Measurements from ENCODE around the gene PGD. TPM values are rescaled to one million over a fixed set of nuclear protein-coding genes. Genes with fewer than 3 reads are reported as not detected.

PGD gene
- polyA plus RNA-seq, 1 experiment: 78.3 TPM

- ChIA-PET CTCF (interaction anchor here (0.6 to 4.6 kb wide), 11 partner anchors 10 to 557 kb away, joined by 3 to 20 read pairs (median 4); partner anchors contain the start of gene CENPS), POLR2A (interaction anchor here (1.8 kb wide), 1 partner anchor 12 kb away, joined by 9 read pairs; the partner anchor contains the start of gene PGD)
- H3K4me3 ChIP-seq (ENCODE audit: low read depth, low read length): no peak overlapping the region
- no peaks in the 10 kb centered on the region for H3K27me3 ChIP-seq (ENCODE audit: control insufficient read depth, insufficient read depth, low read length)
- TF ChIP-seq CTCF (IDR thresholded peaks at IDR 0.05; ENCODE audit: insufficient read depth, low read depth, low read length): no peak
- no peak for DNase-seq (ENCODE audit: low read depth)
- H3K36me3 ChIP-seq (ENCODE audit: control insufficient read depth, insufficient read depth, low read length): peaks cover 2% of the 10 kb centered on the region; the same call in 1 of the 2 replicates
These were observed 11.8 kb upstream of the PGD start for GRCh38 chr1:10386761-10387676.

GRCh38 chr1:10387677-10388386, 11.0 kb upstream of the PGD start:
- H3K36me3 ChIP-seq (ENCODE audit: control insufficient read depth, insufficient read depth, low read length): peaks cover 2% of the 10 kb centered on the region; the same call in 1 of the 2 replicates
- POLR2A ChIA-PET: interaction anchor here (1.8 kb wide), 1 partner anchor 12 kb away, joined by 9 read pairs; the partner anchor contains the start of gene PGD
- H3K4me3 ChIP-seq (ENCODE audit: low read depth, low read length): no peak overlapping the region
- CTCF ChIA-PET: interaction anchor here (0.6 to 4.6 kb wide), 11 partner anchors 10 to 556 kb away, joined by 3 to 20 read pairs (median 4); partner anchors contain the start of gene CENPS
- no peak for DNase-seq (ENCODE audit: low read depth)
- H3K27me3 ChIP-seq (ENCODE audit: control insufficient read depth, insufficient read depth, low read length): no peaks in the 10 kb centered on the region
- peak; percentile 30; the same call in 1 of the 2 replicates for TF ChIP-seq CTCF (IDR thresholded peaks at IDR 0.05; ENCODE audit: insufficient read depth, low read depth, low read length)

DNA sequence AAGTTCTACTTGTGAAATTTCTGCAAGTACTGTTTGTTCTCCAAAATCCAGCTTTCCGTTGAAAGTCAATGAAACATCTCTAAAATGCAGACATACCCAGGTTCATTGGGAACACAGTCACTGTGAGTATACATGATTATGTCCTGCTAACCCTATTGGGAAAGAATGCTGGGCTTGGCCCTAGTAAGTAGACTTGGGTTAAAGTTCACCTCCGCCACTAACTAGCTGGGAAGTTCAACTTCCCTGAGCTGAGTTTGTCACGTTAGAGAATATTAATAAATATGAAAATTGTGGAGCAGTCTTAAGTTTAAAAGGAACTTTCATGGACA, 10.5 kb upstream of the PGD start:
- no peak for DNase-seq (ENCODE audit: low read depth)
- CTCF ChIA-PET: interaction anchor here (0.8 to 4.6 kb wide), 7 partner anchors 9 to 106 kb away, joined by 3 to 20 read pairs (median 8); partner anchors contain the start of gene CENPS
- no peaks in the 10 kb centered on the region for H3K36me3 ChIP-seq (ENCODE audit: control insufficient read depth, insufficient read depth, low read length)
- no peaks in the 10 kb centered on the region for H3K27me3 ChIP-seq (ENCODE audit: control insufficient read depth, insufficient read depth, low read length)
- H3K4me3 ChIP-seq (ENCODE audit: low read depth, low read length): no peak overlapping the region
- TF ChIP-seq CTCF (IDR thresholded peaks at IDR 0.05; ENCODE audit: insufficient read depth, low read depth, low read length): no peak
- POLR2A ChIA-PET: interaction anchor here (1.8 kb wide), 1 partner anchor 11 kb away, joined by 9 read pairs; the partner anchor contains the start of gene PGD

- no peak for DNase-seq (ENCODE audit: low read depth)
- Histone ChIP-seq H3K4me3 (ENCODE audit: low read depth, low read length) (no peak overlapping the region), H3K27me3 (ENCODE audit: control insufficient read depth, insufficient read depth, low read length) (no peaks in the 10 kb centered on the region), H3K36me3 (ENCODE audit: control insufficient read depth, insufficient read depth, low read length) (no peaks in the 10 kb centered on the region)
- no peak for TF ChIP-seq CTCF (IDR thresholded peaks at IDR 0.05; ENCODE audit: insufficient read depth, low read depth, low read length)
- ChIA-PET CTCF (interaction anchor here (2.1 to 4.6 kb wide), 2 partner anchors 8 to 12 kb away, joined by 10 to 20 read pairs; no protein-coding TSS in a partner anchor), POLR2A (no interaction called here)
These were observed 9.4 kb upstream of the PGD start for GRCh38 chr1:10389271-10389973.

Data from BJ (cell line).